Astrocyte (in vitro differentiated cells and primary cell): ENCODE measurements around the gene ESRRA. TPM values are rescaled to one million over a fixed set of nuclear protein-coding genes. Genes with fewer than 3 reads are reported as not detected.
A peak's percentile ranks its signal among the peaks of the same experiment; 100 is the strongest.

ENCODE experiments used
- DNase-seq: peaks from one replicate; pipeline ENCODE4 v3.0.0-alpha.2; 2010; ENCODE audit warnings: low read depth
- FAIRE-seq: peaks from 2 replicates; lab custom pipeline; 2011; peaks lifted over from hg19 to GRCh38; lab: Jason Lieb, UNC
- H2AFZ ChIP-seq: 2 replicates; pipeline ENCODE4 v1.6.0; 2012; ENCODE audit warnings: low read depth, low read length, inconsistent platforms
- H3K27ac ChIP-seq: 2 replicates; pipeline ENCODE4 v1.5.1; 2011; ENCODE audit warnings: low read depth, low read length, inconsistent platforms
- H3K27me3 ChIP-seq: 2 replicates; pipeline ENCODE4 v1.6.0; 2011; ENCODE audit warnings: low read length, inconsistent platforms; ENCODE audit not compliant: insufficient read depth
- H3K36me3 ChIP-seq: 2 replicates; pipeline ENCODE4 v1.5.1; 2011; ENCODE audit warnings: low read length, inconsistent platforms; ENCODE audit not compliant: insufficient read depth
- H3K4me1 ChIP-seq: 2 replicates; pipeline ENCODE4 v1.5.1; 2011; ENCODE audit warnings: low read length, inconsistent platforms; ENCODE audit not compliant: insufficient read depth
- H3K4me2 ChIP-seq: 2 replicates; pipeline ENCODE4 v1.6.0; 2012; ENCODE audit warnings: low read length, inconsistent platforms
- H3K4me3 ChIP-seq: 2 replicates; pipeline ENCODE4 v1.5.1; 2011; ENCODE audit warnings: low read depth, mild to moderate bottlenecking, low read length, inconsistent platforms; ENCODE audit not compliant: insufficient read depth
- H3K79me2 ChIP-seq: 2 replicates; pipeline ENCODE4 v1.6.0; 2012; ENCODE audit warnings: mild to moderate bottlenecking, low read length, inconsistent platforms; ENCODE audit not compliant: insufficient read depth
- H3K9ac ChIP-seq: 2 replicates; pipeline ENCODE4 v1.6.0; 2012; ENCODE audit warnings: mild to moderate bottlenecking, low read length, inconsistent platforms
- H3K9me3 ChIP-seq: 2 replicates; pipeline ENCODE4 v1.5.1; 2012; ENCODE audit warnings: low read depth, mild to moderate bottlenecking, low read length, inconsistent platforms; ENCODE audit not compliant: insufficient read depth
- H4K20me1 ChIP-seq: 2 replicates; pipeline ENCODE4 v1.6.0; 2012; ENCODE audit warnings: low read length, inconsistent platforms; ENCODE audit not compliant: insufficient read depth
- H3K27ac Mint-ChIP-seq: one replicate; pipeline ENCODE4 v1.8.0; 2021; ENCODE audit warnings: mild to moderate bottlenecking, mixed read lengths; ENCODE audit not compliant: unreplicated experiment
- H3K27me3 Mint-ChIP-seq: one replicate; pipeline ENCODE4 v1.8.0; 2021; ENCODE audit warnings: low read depth, mixed read lengths; ENCODE audit not compliant: unreplicated experiment
- H3K36me3 Mint-ChIP-seq: one replicate; pipeline ENCODE4 v1.8.0; 2021; ENCODE audit warnings: low read depth, mixed read lengths; ENCODE audit not compliant: unreplicated experiment
- H3K4me1 Mint-ChIP-seq: one replicate; pipeline ENCODE4 v1.8.0; 2021; ENCODE audit warnings: low read depth, mixed read lengths; ENCODE audit not compliant: unreplicated experiment
- H3K4me3 Mint-ChIP-seq: one replicate; pipeline ENCODE4 v1.8.0; 2021; ENCODE audit warnings: mild to moderate bottlenecking, moderate library complexity, mixed read lengths; ENCODE audit not compliant: unreplicated experiment
- H3K9me3 Mint-ChIP-seq: one replicate; pipeline ENCODE4 v1.8.0; 2021; ENCODE audit warnings: mild to moderate bottlenecking, mixed read lengths; ENCODE audit not compliant: unreplicated experiment
- EZH2 ChIP-seq: IDR thresholded peaks from 2 replicates; pipeline ENCODE4 v1.6.1; 2012; ENCODE audit warnings: mild to moderate bottlenecking, low read length, inconsistent platforms; ENCODE audit not compliant: insufficient read depth
- total RNA-seq: library from RNA; stranded (reverse); gene quantifications from 2 replicates; pipeline ENCODE4 v1.2.1, GENCODE V29; 2021
- TF ChIP-seq, protein P1 (sequence below): IDR thresholded peaks from 2 replicates; pipeline ENCODE4 v1.5.1; 2011; ENCODE audit warnings: low read depth, mild to moderate bottlenecking, inconsistent platforms, low read length, moderate library complexity; ENCODE audit not compliant: insufficient read depth

Gene ESRRA
- total RNA-seq, 1 donor from 2014 or later: 26.3 TPM

DNA sequence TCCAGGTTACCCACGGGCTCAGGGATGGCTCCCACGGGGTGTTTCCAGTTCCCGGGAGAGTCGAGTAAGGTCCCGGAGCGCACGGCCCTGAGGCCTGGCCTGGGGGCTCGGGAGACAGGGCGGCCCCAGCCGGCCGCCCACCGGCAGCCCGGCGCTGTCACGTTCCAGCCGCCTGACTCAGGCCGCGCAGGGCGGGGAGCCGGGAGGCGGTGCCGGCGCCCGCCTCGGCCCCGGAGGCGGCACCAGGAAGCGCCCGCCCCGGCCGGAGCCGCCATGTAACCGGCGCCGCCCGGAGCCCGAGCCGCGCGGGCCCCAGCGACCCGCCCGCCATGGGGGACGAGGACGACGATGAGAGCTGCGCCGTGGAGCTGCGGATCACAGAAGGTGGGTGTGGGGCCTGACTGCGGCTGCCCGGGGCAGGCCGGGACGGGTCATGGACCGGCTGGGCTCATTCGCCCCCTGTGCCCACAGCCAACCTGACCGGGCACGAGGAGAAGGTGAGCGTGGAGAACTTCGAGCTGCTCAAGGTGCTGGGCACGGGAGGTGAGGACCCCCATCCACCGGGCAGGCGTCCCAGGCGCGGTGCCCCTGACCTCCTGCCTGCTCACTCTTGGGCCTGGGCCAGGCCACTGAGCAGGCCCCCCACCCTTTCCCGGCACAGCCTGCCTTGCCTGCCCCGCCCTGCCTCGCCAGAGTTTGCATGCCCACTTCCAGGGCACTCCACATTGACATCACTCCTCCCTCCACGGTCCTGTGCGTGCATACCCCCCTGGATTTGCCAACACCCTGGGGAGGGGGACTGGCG, 53.8 kb downstream of the ESRRA start, which contains the start of gene RPS6KA4:
Gene RPS6KA4, plus strand, starts transcription at position 256 of the 805 bp plus-strand sequence. Its CDS starts 74 bp downstream, at position 330.
- Mint-ChIP-seq H3K9me3 (no peaks in the 10 kb centered on the region), H3K27ac (peak within 1 kb of the TSS; percentile 69), H3K4me3 (peak within 1 kb of the TSS; percentile 92), H3K27me3 (no peaks in the 10 kb centered on the region), H3K36me3 (peaks cover 8% of the 10 kb centered on the region), H3K4me1 (peaks cover 11% of the 10 kb centered on the region)
- peak within 1 kb of the TSS; percentile 70 for H3K4me3 ChIP-seq
- FAIRE-seq (no peak), DNase-seq (peak; percentile 36)
- peaks cover 18% of the 10 kb centered on the region for H3K36me3 ChIP-seq
- H3K79me2 ChIP-seq: peaks cover 23% of the 10 kb centered on the region
- peaks cover 21% of the 10 kb centered on the region for H4K20me1 ChIP-seq
- peak within 1 kb of the TSS; percentile 99 for H2AFZ ChIP-seq
- H3K9ac ChIP-seq: peak within 1 kb of the TSS; percentile 88
- peak within 1 kb of the TSS; percentile 76 for H3K27ac ChIP-seq
- H3K4me1 ChIP-seq: peaks cover 35% of the 10 kb centered on the region
- H3K9me3 ChIP-seq: no peaks in the 10 kb centered on the region
- peak within 1 kb of the TSS; percentile 100 for H3K4me2 ChIP-seq
- TF ChIP-seq, protein P1, sequence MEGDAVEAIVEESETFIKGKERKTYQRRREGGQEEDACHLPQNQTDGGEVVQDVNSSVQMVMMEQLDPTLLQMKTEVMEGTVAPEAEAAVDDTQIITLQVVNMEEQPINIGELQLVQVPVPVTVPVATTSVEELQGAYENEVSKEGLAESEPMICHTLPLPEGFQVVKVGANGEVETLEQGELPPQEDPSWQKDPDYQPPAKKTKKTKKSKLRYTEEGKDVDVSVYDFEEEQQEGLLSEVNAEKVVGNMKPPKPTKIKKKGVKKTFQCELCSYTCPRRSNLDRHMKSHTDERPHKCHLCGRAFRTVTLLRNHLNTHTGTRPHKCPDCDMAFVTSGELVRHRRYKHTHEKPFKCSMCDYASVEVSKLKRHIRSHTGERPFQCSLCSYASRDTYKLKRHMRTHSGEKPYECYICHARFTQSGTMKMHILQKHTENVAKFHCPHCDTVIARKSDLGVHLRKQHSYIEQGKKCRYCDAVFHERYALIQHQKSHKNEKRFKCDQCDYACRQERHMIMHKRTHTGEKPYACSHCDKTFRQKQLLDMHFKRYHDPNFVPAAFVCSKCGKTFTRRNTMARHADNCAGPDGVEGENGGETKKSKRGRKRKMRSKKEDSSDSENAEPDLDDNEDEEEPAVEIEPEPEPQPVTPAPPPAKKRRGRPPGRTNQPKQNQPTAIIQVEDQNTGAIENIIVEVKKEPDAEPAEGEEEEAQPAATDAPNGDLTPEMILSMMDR: no peak
- TF ChIP-seq EZH2: no peak
- no peaks in the 10 kb centered on the region for H3K27me3 ChIP-seq

DNA sequence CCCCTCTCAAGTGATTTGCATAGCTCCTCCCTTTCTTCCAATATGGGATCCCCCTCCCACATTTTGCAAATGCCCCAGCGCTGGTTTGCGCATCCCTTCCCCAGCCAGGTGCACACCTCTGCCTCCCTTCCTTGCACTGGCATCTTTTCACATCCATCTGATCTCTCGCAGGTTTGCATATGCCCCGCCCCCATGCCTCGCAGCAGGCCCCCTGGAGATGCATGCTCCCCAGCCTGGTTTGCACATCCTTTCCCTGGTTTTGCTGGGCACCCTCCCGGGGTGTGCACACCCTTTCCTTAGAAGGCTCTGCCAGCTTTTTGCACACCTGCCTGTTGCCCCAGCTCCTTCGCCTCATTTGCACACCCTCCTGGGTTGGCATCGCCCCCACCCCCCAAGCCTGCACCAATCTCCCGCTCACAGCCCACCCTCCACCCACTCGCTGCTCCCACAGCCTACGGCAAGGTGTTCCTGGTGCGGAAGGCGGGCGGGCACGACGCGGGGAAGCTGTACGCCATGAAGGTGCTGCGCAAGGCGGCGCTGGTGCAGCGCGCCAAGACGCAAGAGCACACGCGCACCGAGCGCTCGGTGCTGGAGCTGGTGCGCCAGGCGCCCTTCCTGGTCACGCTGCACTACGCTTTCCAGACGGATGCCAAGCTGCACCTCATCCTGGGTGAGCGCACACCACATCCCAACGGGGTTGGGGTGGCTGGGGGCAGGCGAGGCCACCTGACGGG, 54.6 kb downstream of the ESRRA start:
- H3K27ac ChIP-seq: no peak overlapping the region
- H3K9ac ChIP-seq: peak overlapping the region; percentile 88
- no peaks in the 10 kb centered on the region for H3K27me3 ChIP-seq
- peaks cover 33% of the 10 kb centered on the region for H3K4me1 ChIP-seq
- peaks cover 23% of the 10 kb centered on the region for H3K79me2 ChIP-seq
- no peaks in the 10 kb centered on the region for H3K9me3 ChIP-seq
- Mint-ChIP-seq H3K36me3 (peaks cover 8% of the 10 kb centered on the region), H3K4me1 (peaks cover 11% of the 10 kb centered on the region), H3K9me3 (no peaks in the 10 kb centered on the region), H3K27me3 (no peaks in the 10 kb centered on the region), H3K4me3 (peak overlapping the region; percentile 92), H3K27ac (peak overlapping the region; percentile 69)
- FAIRE-seq: no peak
- H3K4me2 ChIP-seq: peak overlapping the region; percentile 100
- peaks cover 22% of the 10 kb centered on the region for H4K20me1 ChIP-seq
- H3K4me3 ChIP-seq: peak overlapping the region; percentile 70
- H2AFZ ChIP-seq: peak overlapping the region; percentile 99
- TF ChIP-seq EZH2: no peak
- TF ChIP-seq, protein P1: no peak
- H3K36me3 ChIP-seq: peaks cover 22% of the 10 kb centered on the region
- no peak for DNase-seq
